ENCODE results near the gene HHATL.

Gene HHATL

DNA sequence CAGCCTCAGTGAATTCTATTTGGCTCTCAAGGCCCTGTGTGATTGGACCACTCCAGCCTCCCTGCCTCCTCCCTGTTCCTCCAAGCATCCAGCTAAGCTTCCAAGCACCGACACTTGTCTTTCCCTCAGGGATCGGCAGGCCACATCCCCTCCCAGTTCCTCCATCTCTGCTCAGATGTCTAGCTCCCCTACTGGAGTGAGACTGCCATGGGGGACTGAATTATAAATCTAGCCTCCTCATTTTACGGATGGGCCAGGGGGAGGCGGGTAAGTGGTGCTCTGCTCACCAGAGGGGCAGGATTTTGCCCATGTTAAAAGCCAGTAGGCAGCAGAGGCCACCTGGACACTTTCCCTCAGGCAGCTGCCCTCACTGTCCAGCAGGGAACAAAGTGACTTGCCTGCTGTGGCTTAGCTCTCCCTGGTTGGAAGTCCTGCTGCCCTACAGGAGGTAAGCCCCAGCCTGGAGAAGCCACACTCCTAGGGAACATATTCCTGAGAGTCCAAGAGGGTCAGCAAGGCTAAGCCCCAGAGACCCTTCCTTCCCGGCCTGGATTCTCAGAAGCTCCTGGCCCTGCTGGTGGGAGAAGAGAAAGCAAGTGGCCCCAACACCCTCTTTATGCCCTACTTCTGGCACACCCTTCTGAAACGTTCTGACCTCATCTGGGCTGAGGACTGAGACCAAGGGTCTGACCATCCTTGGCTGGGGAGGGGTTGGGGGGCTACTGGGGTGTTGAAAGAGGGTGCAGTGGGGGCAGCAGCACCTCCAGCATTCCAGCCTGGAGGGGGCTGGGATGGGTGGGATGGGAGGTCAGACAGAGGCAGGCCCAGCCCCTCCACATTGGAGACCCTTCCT, 9.1 kb upstream of the HHATL start:
- DNase-seq, result no peak

DNA sequence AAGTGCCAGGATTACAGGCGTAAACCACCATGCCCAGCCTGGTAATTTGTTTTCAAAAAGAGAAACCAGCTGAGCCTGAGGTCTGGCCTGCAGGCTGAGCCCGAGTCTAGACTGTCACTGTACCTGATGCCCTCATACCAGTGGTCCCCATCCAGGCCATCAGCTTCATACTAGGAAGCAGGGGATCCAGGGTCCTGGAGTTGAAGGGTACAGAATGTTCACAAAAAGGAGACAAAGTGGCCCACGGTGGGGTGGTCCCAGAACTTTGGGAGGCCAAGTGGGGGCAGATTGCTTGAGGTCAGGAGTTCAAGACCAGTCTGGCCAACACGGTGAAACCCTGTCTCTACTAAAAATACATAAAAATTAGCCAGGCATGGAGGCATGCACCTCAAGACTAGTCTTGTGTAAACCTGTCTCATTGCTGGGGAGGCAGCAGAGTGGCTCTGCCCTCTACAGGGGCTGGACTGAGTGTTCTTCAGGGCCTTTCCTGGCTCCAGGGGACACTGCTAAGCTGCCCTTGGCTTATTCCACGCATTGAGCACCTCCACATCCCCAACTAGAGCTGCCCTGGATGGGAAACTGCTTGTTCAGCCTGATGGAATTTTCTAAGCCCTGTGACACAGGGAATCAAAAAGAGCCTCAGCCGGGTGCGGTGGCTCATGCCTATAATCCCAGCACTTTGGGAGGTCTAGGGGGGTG, 7.9 kb upstream of the HHATL start:
- DNase-seq, result no peak

DNA sequence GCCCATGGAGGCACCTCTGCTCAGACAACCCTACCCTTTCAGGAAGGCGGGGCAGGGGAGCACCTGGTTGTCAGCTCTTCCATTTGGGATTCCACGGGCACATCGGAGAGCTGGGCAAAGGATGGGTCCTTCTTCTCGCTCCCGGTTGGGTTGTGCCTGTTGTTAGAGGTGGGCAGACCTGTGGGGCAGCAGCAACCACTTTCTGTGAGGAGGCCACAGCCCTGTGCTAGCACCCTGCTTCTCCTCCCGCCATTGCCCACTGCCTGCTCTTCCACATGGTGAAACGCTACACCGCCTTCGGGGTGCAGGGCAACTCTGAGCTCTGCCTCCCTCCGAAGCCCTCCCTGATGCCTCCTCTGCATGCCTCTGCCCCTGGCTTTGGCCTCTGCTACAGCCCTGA, 7.0 kb upstream of the HHATL start:
- no peak for DNase-seq

DNA sequence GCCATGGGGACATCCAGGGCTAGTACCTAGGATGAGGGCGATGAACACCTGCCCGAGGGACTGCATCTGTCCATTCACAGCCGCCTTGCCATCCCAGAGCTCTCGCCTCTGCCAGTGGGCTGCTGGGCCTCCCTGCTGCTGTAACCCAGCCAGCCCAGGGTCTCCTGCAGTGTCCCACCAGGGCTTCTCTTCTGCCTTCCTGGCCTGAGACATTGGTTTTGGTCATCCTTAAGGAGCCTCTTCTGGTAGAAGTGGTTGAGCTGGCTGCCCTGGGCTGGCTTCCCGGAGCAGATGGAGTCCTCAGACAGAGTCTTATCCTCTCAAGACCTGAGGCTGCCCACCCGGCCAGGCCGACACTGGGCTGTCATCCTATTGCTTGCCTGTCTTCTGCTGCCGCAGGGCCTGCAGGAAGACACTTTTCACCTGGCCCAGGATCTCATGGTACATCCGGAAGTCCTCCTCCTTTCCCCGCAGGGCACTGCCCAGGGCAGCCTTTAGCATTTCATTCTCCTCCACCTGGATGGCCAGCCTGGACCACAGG, 6.1 kb upstream of the HHATL start:
- no peak for DNase-seq

- DNase-seq, result no peak
Observed at GRCh38 chr3:42707620-42708355, 5.2 kb upstream of the HHATL start.

DNA sequence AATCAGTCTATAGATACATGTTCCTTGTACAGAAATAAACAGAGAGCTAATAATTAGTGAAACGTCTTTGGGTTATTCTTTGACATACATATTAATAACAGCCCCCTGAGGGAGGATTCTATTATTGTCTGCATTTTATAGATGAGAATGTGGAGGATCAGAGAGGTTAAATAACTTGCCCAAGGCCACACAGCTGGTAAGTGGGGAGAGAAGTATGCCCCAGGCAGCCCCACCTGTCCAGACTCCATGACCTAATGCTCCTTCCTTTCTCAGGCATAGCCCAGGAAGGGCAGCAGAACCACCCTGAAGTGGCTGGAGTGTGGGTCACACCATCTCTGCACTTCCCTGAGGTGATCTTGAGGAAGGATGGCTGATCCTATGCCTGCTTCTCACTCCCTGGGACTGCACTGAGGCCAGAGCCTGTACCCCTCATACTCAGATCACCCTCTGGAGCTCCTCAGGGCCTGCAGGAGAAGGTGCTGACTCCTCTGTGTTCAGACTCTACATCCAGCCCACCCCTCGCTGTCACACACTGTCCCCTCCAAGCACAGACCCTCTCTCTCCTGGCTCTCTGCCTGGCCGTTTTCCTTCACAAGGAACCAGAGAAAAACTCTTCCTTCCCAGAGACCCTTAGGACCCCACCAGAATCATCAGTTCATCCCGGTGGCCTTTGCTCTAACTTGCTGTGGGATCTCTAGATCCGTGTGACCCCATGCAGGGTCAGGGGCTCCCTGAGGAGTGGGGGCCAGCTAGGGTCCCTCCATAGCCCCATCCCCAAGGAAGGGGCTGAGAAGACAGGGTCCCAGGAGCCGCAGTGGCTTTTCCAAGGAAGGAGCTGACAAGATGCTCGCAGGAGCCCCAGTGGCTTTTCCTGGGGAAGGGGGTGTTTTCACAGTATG, 4.4 kb upstream of the HHATL start:
- no peak for DNase-seq

- DNase-seq, result no peak
Observed at GRCh38 chr3:42705962-42706585, 3.5 kb upstream of the HHATL start.

DNA sequence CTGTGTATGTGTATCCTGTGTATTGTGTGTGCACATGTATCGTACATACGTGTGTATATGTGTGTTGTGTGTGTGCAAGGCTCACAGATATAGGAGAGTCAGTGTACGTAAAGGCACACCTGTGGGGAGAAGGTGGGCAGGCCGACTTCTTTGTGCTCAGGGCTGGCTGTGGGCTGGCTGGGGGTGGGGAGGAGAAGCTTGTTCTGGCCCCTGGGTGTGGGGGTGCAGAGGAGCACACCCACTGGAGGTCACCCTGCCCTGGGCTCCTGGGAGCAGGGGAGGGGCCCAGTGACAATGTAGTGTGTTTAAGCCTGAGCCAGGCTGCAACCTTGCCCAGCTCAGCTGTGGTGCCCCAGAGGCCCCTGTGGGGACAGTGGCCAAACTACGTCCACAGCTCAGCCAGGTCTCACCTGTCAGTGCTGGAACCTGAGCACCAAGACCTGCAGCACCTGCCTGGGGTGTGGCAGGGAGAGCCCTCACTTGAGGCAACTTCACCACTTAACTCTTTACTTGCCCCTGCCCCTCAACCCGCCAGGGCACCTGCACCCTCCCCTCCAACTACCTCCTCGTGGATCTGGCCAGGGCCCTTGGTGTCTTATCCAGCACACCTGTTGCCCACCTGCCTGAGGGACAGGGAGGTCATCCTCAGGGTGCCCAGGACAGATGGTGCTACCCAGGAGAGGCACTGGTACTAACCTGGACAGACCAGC, 2.6 kb upstream of the HHATL start:
- peak in 1 of 3 experiments; percentile 3 for DNase-seq

- DNase-seq, result no peak
Observed at GRCh38 chr3:42704136-42704841, 1.7 kb upstream of the HHATL start.

DNA sequence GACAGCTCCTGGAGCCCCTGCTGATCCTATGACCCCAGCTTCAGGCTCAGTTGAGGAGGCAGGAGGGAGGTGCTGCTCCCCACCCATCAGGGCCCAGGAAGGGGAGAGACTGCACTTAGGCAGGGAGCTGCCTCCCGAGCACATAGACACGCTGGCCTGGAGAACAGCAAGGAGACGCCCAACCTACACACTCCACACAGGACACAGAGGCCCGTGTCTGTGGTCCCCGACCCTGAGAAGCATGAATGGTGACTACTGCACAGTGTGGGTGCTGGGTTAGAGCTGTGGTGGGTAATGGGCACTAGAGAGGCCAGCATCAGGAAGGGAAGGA, 1.1 kb upstream of the HHATL start:
- no peak for DNase-seq

DNA sequence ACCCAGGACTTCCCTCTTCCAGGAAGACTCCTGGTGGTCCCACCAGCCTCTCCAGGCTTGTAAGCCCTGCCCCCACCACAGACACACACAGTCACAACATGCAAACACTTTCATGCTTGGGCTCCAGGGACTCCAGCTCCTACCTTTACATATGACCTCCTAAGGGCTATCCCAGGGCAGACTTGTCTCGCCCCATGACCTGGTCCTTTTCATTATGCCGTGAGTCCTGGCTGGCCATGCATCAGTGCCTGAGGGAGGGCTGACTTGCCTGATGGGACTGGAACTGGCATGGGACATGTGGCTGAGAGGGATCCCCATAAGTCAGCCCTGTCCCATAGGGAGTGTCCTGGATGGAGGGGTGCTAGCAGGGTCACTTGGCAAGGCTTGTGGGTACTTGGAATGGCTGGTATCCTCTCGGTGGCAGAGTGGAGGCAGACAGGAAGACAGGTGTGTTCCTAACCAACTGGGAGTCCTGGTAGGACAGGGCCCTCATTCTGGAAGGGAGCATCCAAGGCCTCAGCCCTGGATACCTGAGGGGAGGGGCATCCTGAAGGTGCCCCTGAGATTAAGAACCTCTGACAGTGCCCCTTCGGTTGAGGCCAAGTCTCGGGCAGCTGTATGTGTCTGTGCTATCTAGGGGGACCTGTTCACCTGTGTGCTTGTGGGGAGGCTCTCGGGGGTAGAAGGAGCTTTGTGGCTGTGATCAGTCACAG, 540 bp upstream of the HHATL start:
- no peak for DNase-seq

GRCh38 chr3:42701371-42702065, 1.1 kb downstream of the HHATL start:
- DNase-seq, result peak in 1 of 3 experiments; percentile 0

- no peak for DNase-seq
Observed at GRCh38 chr3:42700366-42701288, 2.0 kb downstream of the HHATL start.

DNA sequence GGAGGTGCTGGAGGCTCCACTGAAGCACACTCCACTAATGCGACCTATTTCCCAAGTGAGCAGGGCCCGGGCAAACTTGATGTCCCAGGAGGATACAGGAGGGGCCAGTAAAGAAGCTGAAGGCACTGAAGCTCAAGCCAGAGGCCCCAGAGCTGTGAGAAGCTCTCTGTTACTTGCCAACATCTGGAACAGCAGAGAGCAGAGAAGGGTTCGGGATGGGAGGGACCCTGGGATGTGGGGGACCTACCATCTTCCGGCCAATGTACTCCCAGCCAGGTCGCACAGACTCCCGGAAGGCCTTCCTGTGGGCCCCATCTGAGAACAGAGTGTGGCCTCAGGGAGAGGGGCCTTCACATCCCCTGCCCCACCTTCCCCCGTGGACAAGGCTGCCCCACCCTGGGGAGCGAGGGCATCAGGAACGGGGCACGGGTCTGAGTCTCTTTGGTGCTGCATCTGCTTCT, 3.1 kb downstream of the HHATL start:
- no peak for DNase-seq

DNA sequence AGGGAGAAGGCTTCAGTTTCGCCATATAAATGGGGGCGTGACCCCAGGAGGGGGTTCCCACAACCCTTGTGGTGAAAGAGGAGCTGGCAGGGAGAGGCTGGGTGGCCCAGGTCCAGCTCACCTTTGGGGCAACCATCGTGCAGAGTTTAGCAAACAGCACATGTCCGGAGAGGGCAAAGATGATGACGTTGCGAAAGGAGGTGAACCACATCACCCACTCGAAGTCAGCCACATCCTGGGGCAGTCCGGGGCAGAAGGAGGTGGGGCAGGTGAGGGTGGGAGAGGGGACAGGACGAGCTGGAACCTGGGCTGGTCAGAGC, 3.7 kb downstream of the HHATL start:
- no peak for DNase-seq

DNA sequence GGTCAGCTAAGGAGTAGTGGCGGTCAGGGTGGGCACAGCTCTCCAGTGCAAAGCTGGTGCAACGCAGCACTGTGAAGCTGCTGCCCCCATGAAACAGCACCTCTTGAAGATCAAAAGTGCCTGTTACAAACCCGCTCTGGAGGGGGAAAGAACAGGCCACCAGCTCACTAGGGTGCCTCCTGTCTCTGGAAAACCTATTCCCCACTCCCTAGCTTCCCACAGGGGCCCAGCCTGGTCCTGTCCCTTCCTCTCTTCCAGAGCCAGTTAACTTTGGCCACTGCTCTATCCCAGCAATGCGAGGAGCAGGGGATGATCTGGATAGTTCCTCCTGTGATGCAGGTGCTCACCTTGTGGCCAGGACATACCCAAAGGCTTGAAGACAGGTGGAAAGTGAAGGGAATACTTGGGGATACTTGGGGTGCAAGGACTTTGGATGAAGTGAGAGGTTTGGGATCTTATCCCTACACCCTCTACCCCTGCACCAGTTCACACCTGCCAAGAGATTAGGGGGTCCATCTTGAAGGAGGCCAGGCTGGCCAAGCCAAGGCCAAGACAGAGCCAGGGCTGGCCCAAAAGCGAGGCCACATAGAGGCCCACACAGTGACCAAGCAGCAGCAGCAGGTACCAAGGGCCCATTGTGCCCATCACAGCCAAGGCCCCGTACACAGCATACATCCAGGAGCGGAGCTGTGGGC, 4.2 kb downstream of the HHATL start:
- DNase-seq, result no peak

DNA sequence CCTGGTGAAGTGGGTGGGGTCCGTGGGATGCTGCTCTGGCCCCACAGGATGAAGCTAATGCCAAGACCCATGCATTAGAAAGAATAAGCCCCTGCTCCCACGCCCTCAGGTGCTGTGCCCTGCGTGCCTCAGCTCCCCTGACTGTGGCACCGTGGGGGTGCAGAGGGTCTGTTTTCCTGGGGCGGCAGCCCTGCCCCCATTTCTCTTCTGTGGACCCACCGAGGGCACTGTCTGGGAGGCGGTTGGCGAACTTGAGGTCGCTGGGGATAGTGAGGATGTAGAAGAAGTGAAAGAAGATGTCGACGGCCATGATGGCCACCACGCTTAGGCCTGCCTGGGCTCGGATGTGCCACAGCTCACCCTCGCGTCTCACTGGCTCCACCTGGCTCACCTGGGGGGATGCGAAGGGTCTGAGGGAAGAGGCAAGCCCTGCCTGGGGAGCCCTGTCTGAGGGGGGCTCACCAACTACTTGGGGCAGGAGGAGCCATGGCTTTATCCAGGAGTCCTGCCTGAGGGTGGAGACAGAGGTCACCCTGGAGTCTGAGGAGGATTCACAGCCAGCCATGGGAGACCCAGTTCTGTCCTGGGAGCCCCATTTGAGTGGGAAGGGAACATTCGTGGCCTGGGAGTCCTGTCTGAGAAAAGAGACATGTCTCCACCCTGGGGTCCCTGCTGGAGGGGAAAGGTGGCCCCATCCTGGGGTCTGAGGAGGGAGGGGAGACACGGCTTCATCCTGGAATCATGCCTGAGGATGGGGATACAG, 5.1 kb downstream of the HHATL start:
- no peak for DNase-seq
